ENCODE results near the gene ZSWIM5. TPM values are rescaled to one million over a fixed set of nuclear protein-coding genes. Genes with fewer than 3 reads are reported as not detected.

ZSWIM5 gene
- total and polyA plus RNA-seq, 2 of the 8 experiments (the other 6 are each of a cell fraction or from before 2014, with no cell fraction given) = 2.5 to 3.9 TPM

DNA sequence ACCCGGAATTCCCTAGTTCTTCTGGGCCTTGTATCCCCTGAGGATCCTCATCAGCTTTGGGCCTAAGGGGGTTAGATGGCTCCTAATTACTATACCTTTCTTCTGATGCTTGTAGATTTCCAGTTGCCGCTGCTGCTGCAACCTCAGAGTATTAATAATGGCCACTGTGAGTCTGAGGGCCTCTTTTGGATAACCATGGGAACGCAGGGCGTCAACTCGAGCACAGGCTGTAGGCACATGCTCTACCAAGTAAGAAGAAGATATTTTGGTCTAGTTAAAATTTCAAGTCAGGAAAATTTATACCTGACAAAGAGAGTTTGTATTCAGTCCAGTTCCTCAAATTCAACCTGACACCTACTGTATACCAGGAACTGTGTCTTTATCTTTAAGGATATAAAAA is 166.1 kb downstream of the ZSWIM5 start:
- no peak overlapping the region for H2AK5ac ChIP-seq (ENCODE audit: low read depth, low read length)
- WGBS, 2 experiments (ENCODE audit: extremely low coverage in 1 of 2, insufficient coverage in 1 of 2, insufficient read length in 1 of 2, insufficient replicate concordance in 2 of 2, low coverage in 1 of 2, low lambda C conversion rate in 2 of 2, missing lambda C conversion rate in 1 of 2) = 93% methylated on average over 5 of the region's 5 CpGs; no CpG with 5 or more reads in 1 of the 2 experiments
- H3K23me2 ChIP-seq (ENCODE audit: low read depth, low read length) = no peaks in the 10 kb centered on the region
- peaks cover 0 to 3% (median 0%) of the 10 kb centered on the region in 4 experiments; a peak in 1 of 7 replicates for H3K4me1 ChIP-seq (replicated peaks in 1 of 4; ENCODE audit: control insufficient read depth in 3 of 4, insufficient read depth in 4 of 4, low read length in 3 of 4)
- DNase-seq (ENCODE audit: low read depth in 1 of 2, low spot score in 2 of 2) = no peak
- no peak overlapping the region for H3K4me2 ChIP-seq (ENCODE audit: insufficient read depth in 1 of 2, low read depth in 2 of 2, low read length in 2 of 2)
- no peak overlapping the region for H2BK120ac ChIP-seq (replicated peaks; ENCODE audit: low read depth, low read length)
- H2AFZ ChIP-seq (ENCODE audit: low read length) = no peak overlapping the region
- POLR2A ChIA-PET (ENCODE audit: partially characterized antibody) = no interaction called here
- no peaks in the 10 kb centered on the region for H3K9me3 ChIP-seq (ENCODE audit: insufficient read depth in 2 of 2, low read depth in 1 of 2, low read length in 1 of 2)
- no peak overlapping the region for H3K56ac ChIP-seq (replicated peaks; ENCODE audit: insufficient read length, low read depth, low read length)
- no peak overlapping the region for H2BK12ac ChIP-seq (ENCODE audit: low read depth, low read length)
- H4K8ac ChIP-seq (ENCODE audit: extremely low read depth, insufficient read depth, low read length) = no peak overlapping the region
- H3K9ac ChIP-seq (replicated peaks in 1 of 4; ENCODE audit: extremely low read depth in 1 of 4, low read depth in 3 of 4, low read length in 3 of 4) = no peak overlapping the region
- H4K91ac ChIP-seq (replicated peaks; ENCODE audit: insufficient read length, low read length) = no peak overlapping the region
- H2BK5ac ChIP-seq (ENCODE audit: low read depth, low read length) = no peak overlapping the region
- H4K20me1 ChIP-seq (replicated peaks in 1 of 2; ENCODE audit: control insufficient read depth in 1 of 2, insufficient read depth in 2 of 2, low read length in 2 of 2) = no peaks in the 10 kb centered on the region
- no peak overlapping the region for H3K4me3 ChIP-seq (ENCODE audit: extremely low read depth in 1 of 4, insufficient read depth in 2 of 4, low read depth in 3 of 4, low read length in 4 of 4)
- no peaks in the 10 kb centered on the region for H3K79me1 ChIP-seq (ENCODE audit: low read depth, low read length)
- H3K27ac ChIP-seq (ENCODE audit: low read depth, low read length) = no peak overlapping the region
- no peak overlapping the region for H2BK20ac ChIP-seq (ENCODE audit: low read length)
- H3K27me3 ChIP-seq (replicated peaks in 1 of 4; ENCODE audit: control insufficient read depth in 3 of 4, extremely low read depth in 1 of 4, insufficient read depth in 3 of 4, low read length in 3 of 4) = no peaks in the 10 kb centered on the region
- no peak for FAIRE-seq
- H3K23ac ChIP-seq (ENCODE audit: insufficient read length) = no peak overlapping the region
- no peaks in the 10 kb centered on the region for H3K79me2 ChIP-seq (ENCODE audit: control insufficient read depth in 1 of 2, insufficient read depth in 2 of 2, low read length in 2 of 2)
- H4K5ac ChIP-seq (ENCODE audit: insufficient read length, low read depth, low read length) = no peak overlapping the region
- no peaks in the 10 kb centered on the region for H3K36me3 ChIP-seq (ENCODE audit: control insufficient read depth in 2 of 4, insufficient read depth in 4 of 4, low read length in 3 of 4)
- CTCF ChIA-PET (ENCODE audit: partially characterized antibody) = interaction anchor here (1.2 to 1.5 kb wide), 4 partner anchors 20 to 316 kb away, joined by 3 to 7 read pairs (median 4); no protein-coding TSS in a partner anchor
- no peak overlapping the region for H3K4ac ChIP-seq (replicated peaks; ENCODE audit: insufficient read length, low read depth, low read length)
- H2BK15ac ChIP-seq (ENCODE audit: low read length) = no peak overlapping the region
- H3K14ac ChIP-seq (ENCODE audit: insufficient read length) = no peak overlapping the region
- no peak overlapping the region for H3K18ac ChIP-seq (ENCODE audit: extremely low read depth, low read length)
- TF ChIP-seq RBBP5 (IDR thresholded peaks at IDR 0.05; ENCODE audit: borderline replicate concordance, low read depth, low read length) (no peak), TBP (IDR thresholded peaks at IDR 0.05; ENCODE audit: low read depth, low read length) (no peak), CTBP2 (IDR thresholded peaks at IDR 0.05; ENCODE audit: borderline replicate concordance, insufficient read depth, insufficient read length, low read length) (no peak), POLR2A (IDR thresholded peaks at IDR 0.05; ENCODE audit: control extremely low read depth in 1 of 2, low read depth in 2 of 2, low read length in 2 of 2) (no peak), RNF2 (IDR thresholded peaks at IDR 0.05; ENCODE audit: borderline replicate concordance, low read depth, low read length, missing control alignments, poor library complexity, severe bottlenecking) (no peak), CBX8 (IDR thresholded peaks at IDR 0.05; ENCODE audit: borderline replicate concordance, low read depth, low read length) (no peak)
- TF ChIP-seq, protein P1, sequence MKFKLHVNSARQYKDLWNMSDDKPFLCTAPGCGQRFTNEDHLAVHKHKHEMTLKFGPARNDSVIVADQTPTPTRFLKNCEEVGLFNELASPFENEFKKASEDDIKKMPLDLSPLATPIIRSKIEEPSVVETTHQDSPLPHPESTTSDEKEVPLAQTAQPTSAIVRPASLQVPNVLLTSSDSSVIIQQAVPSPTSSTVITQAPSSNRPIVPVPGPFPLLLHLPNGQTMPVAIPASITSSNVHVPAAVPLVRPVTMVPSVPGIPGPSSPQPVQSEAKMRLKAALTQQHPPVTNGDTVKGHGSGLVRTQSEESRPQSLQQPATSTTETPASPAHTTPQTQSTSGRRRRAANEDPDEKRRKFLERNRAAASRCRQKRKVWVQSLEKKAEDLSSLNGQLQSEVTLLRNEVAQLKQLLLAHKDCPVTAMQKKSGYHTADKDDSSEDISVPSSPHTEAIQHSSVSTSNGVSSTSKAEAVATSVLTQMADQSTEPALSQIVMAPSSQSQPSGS (IDR thresholded peaks at IDR 0.05; ENCODE audit: low read length) = no peak
- TF ChIP-seq, protein P2, sequence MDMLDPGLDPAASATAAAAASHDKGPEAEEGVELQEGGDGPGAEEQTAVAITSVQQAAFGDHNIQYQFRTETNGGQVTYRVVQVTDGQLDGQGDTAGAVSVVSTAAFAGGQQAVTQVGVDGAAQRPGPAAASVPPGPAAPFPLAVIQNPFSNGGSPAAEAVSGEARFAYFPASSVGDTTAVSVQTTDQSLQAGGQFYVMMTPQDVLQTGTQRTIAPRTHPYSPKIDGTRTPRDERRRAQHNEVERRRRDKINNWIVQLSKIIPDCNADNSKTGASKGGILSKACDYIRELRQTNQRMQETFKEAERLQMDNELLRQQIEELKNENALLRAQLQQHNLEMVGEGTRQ (IDR thresholded peaks at IDR 0.05; ENCODE audit: low read length) = no peak
